Mesothelial cell of epicardium (in vitro differentiated cells): Measurements from ENCODE around the gene VTA1. TPM values are rescaled to one million over a fixed set of nuclear protein-coding genes. Genes with fewer than 3 reads are reported as not detected.

Experiments
- DNase-seq, 2 experiments: peaks; one replicate each; pipeline ENCODE4 v3.0.0; 2021; ENCODE audit warnings: low spot score in 2 of 2; ENCODE audit not compliant: unreplicated experiment in 2 of 2
- H3K27ac Mint-ChIP-seq: 2 replicates; pipeline ENCODE4 v1.8.0; 2021; ENCODE audit warnings: mixed read lengths
- H3K27me3 Mint-ChIP-seq: 2 replicates; pipeline ENCODE4 v1.8.0; 2021; ENCODE audit warnings: low read depth, mixed read lengths
- H3K36me3 Mint-ChIP-seq: 2 replicates; pipeline ENCODE4 v1.8.0; 2021; ENCODE audit warnings: mixed read lengths
- H3K4me1 Mint-ChIP-seq: 2 replicates; pipeline ENCODE4 v1.8.0; 2021; ENCODE audit warnings: mixed read lengths
- H3K4me3 Mint-ChIP-seq: 2 replicates; pipeline ENCODE4 v1.8.0; 2021; ENCODE audit warnings: mild to moderate bottlenecking, moderate library complexity, mixed read lengths
- H3K9me3 Mint-ChIP-seq: 2 replicates; pipeline ENCODE4 v1.8.0; 2021; ENCODE audit warnings: mixed read lengths
- total RNA-seq: library from RNA; stranded (reverse); gene quantifications from 3 replicates; pipeline ENCODE4 v1.2.1, GENCODE V29; 2021
- TF ChIP-seq, protein P1 (sequence below): fragments of 200-600 bp; sonication (generic); IDR thresholded peaks from one replicate; pipeline ENCODE4 v1.5.0; 2021; ENCODE audit warnings: antibody characterized with exemption; ENCODE audit not compliant: unreplicated experiment

VTA1 gene
- total RNA-seq, 1 donor from 2014 or later = 42.6 TPM

DNA sequence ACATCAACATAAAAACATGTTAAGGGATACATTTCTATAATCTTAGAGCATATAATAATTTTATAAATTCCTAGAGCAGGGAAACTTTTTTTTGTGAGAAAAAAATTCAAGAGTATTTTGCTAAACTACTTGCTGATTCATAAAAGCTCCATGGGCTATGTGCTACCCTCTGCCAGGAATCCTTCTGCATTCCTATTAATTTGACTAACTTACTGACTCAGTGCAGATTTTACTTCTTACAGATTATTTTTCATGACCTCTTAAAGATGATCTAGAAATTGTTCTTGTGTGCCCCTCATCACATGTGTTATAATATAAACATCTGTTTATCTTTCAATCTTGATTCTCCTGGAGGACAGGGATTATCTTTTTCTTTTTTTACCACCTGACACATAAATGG, 5.7 kb downstream of the VTA1 start:
- Mint-ChIP-seq H3K27ac (no peak overlapping the region), H3K4me3 (no peak overlapping the region), H3K4me1 (peaks cover 26% of the 10 kb centered on the region), H3K9me3 (no peaks in the 10 kb centered on the region), H3K27me3 (no peaks in the 10 kb centered on the region), H3K36me3 (no peaks in the 10 kb centered on the region)
- no peak for DNase-seq
- TF ChIP-seq, protein P1, sequence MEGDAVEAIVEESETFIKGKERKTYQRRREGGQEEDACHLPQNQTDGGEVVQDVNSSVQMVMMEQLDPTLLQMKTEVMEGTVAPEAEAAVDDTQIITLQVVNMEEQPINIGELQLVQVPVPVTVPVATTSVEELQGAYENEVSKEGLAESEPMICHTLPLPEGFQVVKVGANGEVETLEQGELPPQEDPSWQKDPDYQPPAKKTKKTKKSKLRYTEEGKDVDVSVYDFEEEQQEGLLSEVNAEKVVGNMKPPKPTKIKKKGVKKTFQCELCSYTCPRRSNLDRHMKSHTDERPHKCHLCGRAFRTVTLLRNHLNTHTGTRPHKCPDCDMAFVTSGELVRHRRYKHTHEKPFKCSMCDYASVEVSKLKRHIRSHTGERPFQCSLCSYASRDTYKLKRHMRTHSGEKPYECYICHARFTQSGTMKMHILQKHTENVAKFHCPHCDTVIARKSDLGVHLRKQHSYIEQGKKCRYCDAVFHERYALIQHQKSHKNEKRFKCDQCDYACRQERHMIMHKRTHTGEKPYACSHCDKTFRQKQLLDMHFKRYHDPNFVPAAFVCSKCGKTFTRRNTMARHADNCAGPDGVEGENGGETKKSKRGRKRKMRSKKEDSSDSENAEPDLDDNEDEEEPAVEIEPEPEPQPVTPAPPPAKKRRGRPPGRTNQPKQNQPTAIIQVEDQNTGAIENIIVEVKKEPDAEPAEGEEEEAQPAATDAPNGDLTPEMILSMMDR = no peak

DNA sequence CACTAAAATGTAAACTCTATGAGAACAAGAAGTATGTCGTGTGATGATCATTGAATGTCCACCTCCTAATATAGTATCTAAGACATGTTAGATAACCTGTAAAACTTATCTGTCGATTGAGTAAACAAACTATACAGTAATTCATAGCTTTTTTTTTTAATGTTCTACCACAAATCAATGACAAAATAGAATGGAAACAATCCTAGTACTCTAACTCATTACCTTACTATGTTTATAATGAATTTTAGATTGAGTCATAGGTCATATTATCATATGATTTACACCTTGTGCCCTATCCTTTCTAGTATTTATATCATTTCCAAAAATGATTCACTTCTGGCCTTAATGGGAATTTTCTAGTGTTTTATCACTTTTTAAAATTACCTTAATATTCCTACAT, 6.1 kb downstream of the VTA1 start:
- no peak overlapping the region for H3K4me3 Mint-ChIP-seq
- H3K27me3 Mint-ChIP-seq = no peaks in the 10 kb centered on the region
- peaks cover 22% of the 10 kb centered on the region for H3K4me1 Mint-ChIP-seq
- TF ChIP-seq, protein P1 = no peak
- H3K9me3 Mint-ChIP-seq = no peaks in the 10 kb centered on the region
- DNase-seq = no peak
- H3K27ac Mint-ChIP-seq = no peak overlapping the region
- no peaks in the 10 kb centered on the region for H3K36me3 Mint-ChIP-seq

DNA sequence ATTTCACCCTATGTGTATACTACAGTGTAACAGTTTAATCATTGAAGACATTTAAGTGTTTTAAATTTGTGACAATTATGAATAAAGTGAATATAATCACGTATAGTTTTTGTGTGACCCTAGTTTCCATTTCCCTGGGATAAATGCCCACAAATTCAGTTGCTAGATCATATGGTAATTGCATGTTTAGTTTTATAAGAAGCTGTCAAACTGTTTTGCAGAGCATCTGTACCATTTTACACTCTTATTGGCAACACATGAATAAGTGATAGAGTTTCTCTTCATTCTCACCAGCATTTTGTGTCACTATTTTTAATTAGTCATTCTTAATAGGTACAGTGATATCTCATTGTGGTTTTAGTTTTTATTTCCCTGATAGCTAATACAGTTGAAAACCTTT, 7.3 kb downstream of the VTA1 start:
- Mint-ChIP-seq H3K9me3 (no peaks in the 10 kb centered on the region), H3K4me3 (no peak overlapping the region), H3K4me1 (peaks cover 11% of the 10 kb centered on the region), H3K27me3 (no peaks in the 10 kb centered on the region), H3K36me3 (no peaks in the 10 kb centered on the region), H3K27ac (no peak overlapping the region)
- TF ChIP-seq, protein P1 = no peak
- DNase-seq = no peak

DNA sequence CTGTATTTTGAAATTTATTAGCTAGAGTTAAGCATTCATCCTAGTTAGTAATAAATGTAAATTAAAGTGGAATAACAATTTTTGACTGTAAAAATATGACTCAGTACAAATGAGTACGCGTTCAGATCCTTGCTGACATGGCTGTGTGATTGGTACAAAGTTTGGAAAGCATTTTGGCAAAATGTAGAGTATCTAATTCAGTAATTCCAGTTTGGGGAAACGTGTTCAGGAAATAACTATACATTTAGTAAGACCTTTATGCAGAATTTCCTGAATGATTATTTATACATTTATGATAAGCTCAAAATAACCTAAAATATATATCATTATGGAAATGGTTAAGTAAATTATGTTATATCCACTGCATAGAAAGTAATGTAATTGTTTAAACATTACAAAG, 8.0 kb downstream of the VTA1 start:
- no peak overlapping the region for H3K4me3 Mint-ChIP-seq
- H3K9me3 Mint-ChIP-seq = no peaks in the 10 kb centered on the region
- H3K27me3 Mint-ChIP-seq = no peaks in the 10 kb centered on the region
- peaks cover 7% of the 10 kb centered on the region for H3K4me1 Mint-ChIP-seq
- H3K27ac Mint-ChIP-seq = no peak overlapping the region
- H3K36me3 Mint-ChIP-seq = peaks cover 4% of the 10 kb centered on the region
- TF ChIP-seq, protein P1 = no peak
- no peak for DNase-seq

DNA sequence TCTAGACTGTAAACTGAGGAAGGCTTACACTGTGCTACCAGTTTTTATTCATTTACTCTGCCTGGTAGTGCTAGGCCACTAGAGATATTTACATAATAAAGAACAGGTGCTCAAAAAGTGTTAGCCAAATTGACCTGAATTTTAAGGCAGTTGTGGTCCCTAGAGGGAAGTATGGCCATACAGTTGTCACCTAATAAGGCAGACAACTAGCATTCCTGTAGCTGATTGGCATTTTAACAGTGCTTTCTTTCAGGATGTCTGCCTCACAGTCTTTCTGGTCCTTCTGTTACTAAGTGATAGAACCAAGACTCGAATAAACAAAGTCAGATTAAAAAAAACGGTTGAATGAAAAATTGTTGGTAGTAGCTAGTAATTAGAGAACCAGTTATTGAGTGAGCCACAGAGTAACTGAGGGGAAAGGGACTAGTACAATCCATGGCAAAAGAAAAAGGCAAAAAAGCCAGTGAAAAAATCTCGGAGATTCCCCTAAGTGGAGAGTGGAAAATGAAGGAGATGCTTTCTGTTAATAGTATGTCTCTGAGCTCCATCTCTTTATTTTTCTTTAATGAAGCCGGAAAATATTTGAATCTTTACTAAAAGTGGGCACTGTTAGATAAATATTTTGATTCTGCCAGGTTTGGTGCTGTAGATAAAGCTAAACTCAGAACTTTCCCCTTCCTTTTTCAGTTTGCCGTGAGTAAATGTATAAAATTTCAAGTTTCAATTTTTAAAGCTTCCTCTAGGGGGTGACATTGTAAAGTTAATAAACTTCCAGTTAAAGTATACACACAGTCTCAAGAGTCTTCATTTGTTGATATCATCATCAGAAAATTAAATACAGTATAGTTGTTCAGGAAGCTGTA, 9.1 kb downstream of the VTA1 start:
- DNase-seq = no peak
- H3K4me3 Mint-ChIP-seq = no peak overlapping the region
- no peak overlapping the region for H3K27ac Mint-ChIP-seq

More for the DNA sequence above, 9.1 kb downstream of the VTA1 start:
- Mint-ChIP-seq H3K9me3 (no peaks in the 10 kb centered on the region), H3K4me1 (peaks cover 7% of the 10 kb centered on the region), H3K36me3 (peaks cover 4% of the 10 kb centered on the region), H3K27me3 (no peaks in the 10 kb centered on the region)
- TF ChIP-seq, protein P1 = peak; percentile 77
